ENCODE data around the gene CLASRP.

CLASRP gene

GRCh38 chr19:45094707-45095106, 55.9 kb downstream of the CLASRP start:
- Histone ChIP-seq H3K9me3 (ENCODE audit: control insufficient read depth, insufficient read depth, low read length) (no peaks in the 10 kb centered on the region), H3K27me3 (ENCODE audit: control insufficient read depth, low read length) (no peaks in the 10 kb centered on the region), H3K36me3 (ENCODE audit: control insufficient read depth, low read length) (peaks cover 39% of the 10 kb centered on the region), H3F3A (ENCODE audit: control insufficient read depth, insufficient read depth) (peaks cover 14% of the 10 kb centered on the region), H3K27ac (ENCODE audit: low read depth, low read length) (no peak overlapping the region), H3K4me3 (ENCODE audit: low read length) (peak overlapping the region; percentile 86), H3K4me2 (ENCODE audit: low read length) (peak overlapping the region; percentile 97), H3K79me2 (ENCODE audit: control insufficient read depth, low read length) (peaks cover 70% of the 10 kb centered on the region), H4K20me1 (ENCODE audit: control insufficient read depth, insufficient read depth, low read depth, low read length) (peaks cover 18% of the 10 kb centered on the region; the same call in 1 of the 2 replicates), H3K9me2 (replicated peaks; ENCODE audit: control insufficient read depth, low read length) (no peaks in the 10 kb centered on the region), H3K4me1 (ENCODE audit: control insufficient read depth, low read length) (peaks cover 27% of the 10 kb centered on the region)
- TF ChIP-seq EZH2phosphoT487 (IDR thresholded peaks at IDR 0.05; ENCODE audit: borderline replicate concordance, low read length), result no peak
- TF ChIP-seq, protein P1, sequence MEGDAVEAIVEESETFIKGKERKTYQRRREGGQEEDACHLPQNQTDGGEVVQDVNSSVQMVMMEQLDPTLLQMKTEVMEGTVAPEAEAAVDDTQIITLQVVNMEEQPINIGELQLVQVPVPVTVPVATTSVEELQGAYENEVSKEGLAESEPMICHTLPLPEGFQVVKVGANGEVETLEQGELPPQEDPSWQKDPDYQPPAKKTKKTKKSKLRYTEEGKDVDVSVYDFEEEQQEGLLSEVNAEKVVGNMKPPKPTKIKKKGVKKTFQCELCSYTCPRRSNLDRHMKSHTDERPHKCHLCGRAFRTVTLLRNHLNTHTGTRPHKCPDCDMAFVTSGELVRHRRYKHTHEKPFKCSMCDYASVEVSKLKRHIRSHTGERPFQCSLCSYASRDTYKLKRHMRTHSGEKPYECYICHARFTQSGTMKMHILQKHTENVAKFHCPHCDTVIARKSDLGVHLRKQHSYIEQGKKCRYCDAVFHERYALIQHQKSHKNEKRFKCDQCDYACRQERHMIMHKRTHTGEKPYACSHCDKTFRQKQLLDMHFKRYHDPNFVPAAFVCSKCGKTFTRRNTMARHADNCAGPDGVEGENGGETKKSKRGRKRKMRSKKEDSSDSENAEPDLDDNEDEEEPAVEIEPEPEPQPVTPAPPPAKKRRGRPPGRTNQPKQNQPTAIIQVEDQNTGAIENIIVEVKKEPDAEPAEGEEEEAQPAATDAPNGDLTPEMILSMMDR (IDR thresholded peaks at IDR 0.05; ENCODE audit: low read depth, low read length, poor library complexity, severe bottlenecking), result no peak

DNA sequence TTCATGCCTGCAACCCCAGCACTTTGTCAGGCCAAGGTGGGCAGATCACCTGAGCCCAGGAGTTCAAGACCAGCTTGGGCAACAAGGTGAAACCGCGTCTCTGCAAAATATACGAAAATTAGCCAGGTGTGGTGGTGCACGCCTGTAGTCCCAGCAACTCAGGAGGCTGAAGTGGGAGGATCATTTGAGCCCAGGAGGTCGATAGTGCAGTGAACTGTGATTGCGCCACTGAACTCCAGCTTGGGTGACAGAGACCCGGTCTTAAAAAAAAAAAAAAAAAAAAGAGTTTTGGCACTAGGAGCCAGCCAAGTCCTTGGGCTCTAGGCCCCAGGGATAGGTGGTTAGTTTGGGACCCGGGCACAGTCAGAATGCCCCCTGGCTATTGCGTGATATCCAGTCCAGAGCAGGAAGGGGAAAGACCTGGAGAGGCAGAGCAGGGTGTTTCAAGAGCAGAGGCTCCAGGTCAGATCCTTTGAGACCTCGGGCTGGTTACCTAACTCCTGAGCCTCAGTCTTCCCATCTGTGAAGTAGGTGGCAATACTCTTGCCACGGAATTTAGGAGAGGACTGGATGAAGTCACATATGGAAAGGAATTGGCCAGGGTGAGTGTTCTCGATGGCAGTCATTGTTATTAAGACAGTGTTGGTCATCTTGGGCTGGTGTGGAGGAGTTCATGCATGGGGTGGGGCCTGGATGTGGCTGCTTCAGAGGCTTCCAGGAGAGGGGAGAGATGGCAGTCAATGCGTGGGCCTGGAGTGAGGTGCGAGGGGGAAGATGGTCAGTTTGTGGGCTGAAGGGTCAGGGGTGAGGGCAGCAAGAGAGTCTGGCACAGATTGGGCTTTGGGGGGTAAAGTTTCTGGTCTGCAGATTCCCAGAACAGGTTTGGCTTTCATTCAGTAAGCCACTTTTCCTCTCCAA, 56.9 kb downstream of the CLASRP start:
- Histone ChIP-seq H3K27ac (ENCODE audit: low read depth, low read length) (no peak overlapping the region), H3K4me1 (ENCODE audit: control insufficient read depth, low read length) (peaks cover 24% of the 10 kb centered on the region), H3K9me2 (replicated peaks; ENCODE audit: control insufficient read depth, low read length) (no peaks in the 10 kb centered on the region), H4K20me1 (ENCODE audit: control insufficient read depth, insufficient read depth, low read depth, low read length) (peaks cover 18% of the 10 kb centered on the region; the same call in 1 of the 2 replicates), H3K9me3 (ENCODE audit: control insufficient read depth, insufficient read depth, low read length) (no peaks in the 10 kb centered on the region), H3K4me3 (ENCODE audit: low read length) (no peak overlapping the region), H3K36me3 (ENCODE audit: control insufficient read depth, low read length) (peaks cover 29% of the 10 kb centered on the region), H3K4me2 (ENCODE audit: low read length) (no peak overlapping the region), H3K79me2 (ENCODE audit: control insufficient read depth, low read length) (peaks cover 81% of the 10 kb centered on the region), H3F3A (ENCODE audit: control insufficient read depth, insufficient read depth) (peaks cover 8% of the 10 kb centered on the region), H3K27me3 (ENCODE audit: control insufficient read depth, low read length) (no peaks in the 10 kb centered on the region)
- TF ChIP-seq, protein P1 (IDR thresholded peaks at IDR 0.05; ENCODE audit: low read depth, low read length, poor library complexity, severe bottlenecking), result no peak
- no peak for TF ChIP-seq EZH2phosphoT487 (IDR thresholded peaks at IDR 0.05; ENCODE audit: borderline replicate concordance, low read length)

GRCh38 chr19:45096700-45097099, 57.9 kb downstream of the CLASRP start:
- Histone ChIP-seq H3K9me2 (replicated peaks; ENCODE audit: control insufficient read depth, low read length) (no peaks in the 10 kb centered on the region), H3F3A (ENCODE audit: control insufficient read depth, insufficient read depth) (peaks cover 3% of the 10 kb centered on the region; the same call in 1 of the 2 replicates), H3K4me1 (ENCODE audit: control insufficient read depth, low read length) (peaks cover 17% of the 10 kb centered on the region), H3K27ac (ENCODE audit: low read depth, low read length) (no peak overlapping the region), H3K4me2 (ENCODE audit: low read length) (no peak overlapping the region), H3K36me3 (ENCODE audit: control insufficient read depth, low read length) (peaks cover 22% of the 10 kb centered on the region), H3K79me2 (ENCODE audit: control insufficient read depth, low read length) (peaks cover 90% of the 10 kb centered on the region), H3K4me3 (ENCODE audit: low read length) (no peak overlapping the region), H3K27me3 (ENCODE audit: control insufficient read depth, low read length) (no peaks in the 10 kb centered on the region), H3K9me3 (ENCODE audit: control insufficient read depth, insufficient read depth, low read length) (no peaks in the 10 kb centered on the region), H4K20me1 (ENCODE audit: control insufficient read depth, insufficient read depth, low read depth, low read length) (peaks cover 18% of the 10 kb centered on the region; the same call in 1 of the 2 replicates)
- TF ChIP-seq, protein P1 (IDR thresholded peaks at IDR 0.05; ENCODE audit: low read depth, low read length, poor library complexity, severe bottlenecking), result no peak
- no peak for TF ChIP-seq EZH2phosphoT487 (IDR thresholded peaks at IDR 0.05; ENCODE audit: borderline replicate concordance, low read length)
